Keratinocyte (primary cell): ENCODE results near the gene PNPLA2. TPM values are rescaled to one million over a fixed set of nuclear protein-coding genes. Genes with fewer than 3 reads are reported as not detected.

ENCODE experiments used
- DNase-seq: peaks from one replicate; pipeline ENCODE4 v3.0.0-alpha.2; 2011; ENCODE audit warnings: low read depth, missing footprints, low spot score
- FAIRE-seq: peaks from 2 replicates; lab custom pipeline; 2011; peaks lifted over from hg19 to GRCh38; lab: Jason Lieb, UNC
- H2AFZ ChIP-seq: 2 replicates; pipeline ENCODE4 v1.6.0; 2012; ENCODE audit warnings: low read length, control low read depth, inconsistent platforms; ENCODE audit not compliant: control insufficient read depth
- H3K27ac ChIP-seq: 2 replicates; pipeline ENCODE4 v1.5.1; 2011; ENCODE audit warnings: low read length; ENCODE audit not compliant: control insufficient read depth, insufficient read depth
- H3K27me3 ChIP-seq: 3 replicates; pipeline ENCODE4 v1.6.0; 2011; ENCODE audit warnings: low read length; ENCODE audit not compliant: control insufficient read depth, insufficient read depth; ENCODE audit errors: extremely low read depth
- H3K36me3 ChIP-seq, 2 experiments: 2 replicates in 1 of 2; 3 replicates in 1 of 2; pipeline ENCODE4 v1.5.1; 2011; ENCODE audit warnings: low read length in 2 of 2, mild to moderate bottlenecking in 1 of 2; ENCODE audit not compliant: control insufficient read depth in 2 of 2, insufficient read depth in 2 of 2; ENCODE audit errors: extremely low read depth in 1 of 2
- H3K4me1 ChIP-seq: 3 replicates; pipeline ENCODE4 v1.5.1; 2011; ENCODE audit warnings: low read length; ENCODE audit not compliant: control insufficient read depth, insufficient read depth; ENCODE audit errors: extremely low read depth
- H3K4me2 ChIP-seq: 3 replicates; pipeline ENCODE4 v1.6.0; 2011; ENCODE audit warnings: low read depth, low read length; ENCODE audit not compliant: control insufficient read depth, insufficient read depth; ENCODE audit errors: extremely low read depth
- H3K4me3 ChIP-seq, 3 experiments: fragments of 200-600 bp in 1 of 3; sonication (generic) in 1 of 3; 2 replicates in 2 of 3; 3 replicates in 1 of 3; pipeline ENCODE4 v1.5.1; 2011 to 2016; ENCODE audit warnings: low read length in 3 of 3, mild to moderate bottlenecking in 3 of 3, control low read depth in 2 of 3, inconsistent platforms in 1 of 3, low read depth in 1 of 3, mixed read lengths in 1 of 3, mixed run types in 1 of 3, moderate library complexity in 1 of 3; ENCODE audit not compliant: control insufficient read depth in 2 of 3, insufficient read depth in 2 of 3; ENCODE audit errors: extremely low read depth in 1 of 3
- H3K79me2 ChIP-seq: 2 replicates; pipeline ENCODE4 v1.6.0; 2012; ENCODE audit warnings: low read length; ENCODE audit not compliant: control insufficient read depth, insufficient read depth
- H3K9ac ChIP-seq: 3 replicates; pipeline ENCODE4 v1.6.0; 2011; ENCODE audit warnings: low read length; ENCODE audit not compliant: control insufficient read depth, insufficient read depth; ENCODE audit errors: extremely low read depth
- H3K9me1 ChIP-seq: 3 replicates; pipeline ENCODE4 v1.6.0; 2011; ENCODE audit warnings: low read length; ENCODE audit not compliant: control insufficient read depth, insufficient read depth; ENCODE audit errors: extremely low read depth
- H3K9me3 ChIP-seq: 2 replicates; pipeline ENCODE4 v1.5.1; 2012; ENCODE audit warnings: low read depth, low read length; ENCODE audit not compliant: control insufficient read depth
- H4K20me1 ChIP-seq: 3 replicates; pipeline ENCODE4 v1.6.0; 2011; ENCODE audit warnings: low read length; ENCODE audit not compliant: control insufficient read depth, insufficient read depth; ENCODE audit errors: extremely low read depth
- CTCF ChIP-seq, 3 experiments: IDR thresholded peaks in 1 of 3; conservative IDR thresholded peaks in 1 of 3; optimal IDR thresholded peaks in 1 of 3; 2 replicates in 2 of 3; 3 replicates in 1 of 3; pipeline versions ENCODE3 to v1.5.1; 2011; ENCODE audit warnings: low read length in 3 of 3, mild to moderate bottlenecking in 3 of 3, moderate library complexity in 2 of 3, control low read depth in 1 of 3, inconsistent platforms in 1 of 3; ENCODE audit not compliant: insufficient read depth in 2 of 3; ENCODE audit errors: extremely low read depth in 1 of 3
- EZH2 ChIP-seq: IDR thresholded peaks from one replicate; pipeline ENCODE4 v1.6.1; 2012; ENCODE audit warnings: inconsistent platforms, mild to moderate bottlenecking, low read length, moderate library complexity
- dilution Hi-C: fragments of 300-500 bp; cut with MboI; formaldehyde crosslinking; loops from one replicate; pipeline ENCODE4 v1.7.0; 2020; ENCODE audit warnings: low sequenced_read_pairs; ENCODE audit not compliant: extremely low pct_ligation_motif_present
- polyA plus RNA-seq, 5 experiments: library from polyadenylated mRNA; depleted of rRNA in 3 of 5; stranded (reverse) in 3 of 5; stranded (forward) in 1 of 5; unstranded in 1 of 5; fragments of >200 nt; gene quantifications; 1 replicate in 1 of 5; 2 replicates in 3 of 5; 3 replicates in 1 of 5; pipeline versions ENCODE4 v1.2.1 to v1.2.3, GENCODE V29; 2011 to 2012; ENCODE audit warnings: missing spikeins in 2 of 5, low read depth in 1 of 5, low replicate concordance in 1 of 5

PNPLA2 gene
- polyA plus RNA-seq, 1 donor (not counting 4 experiments of a cell fraction or from before 2014, with no cell fraction given): 5.3 TPM

- peaks cover 15% of the 10 kb centered on the region for H3K79me2 ChIP-seq
- H3K27ac ChIP-seq: no peak overlapping the region
- H3K36me3 ChIP-seq: peaks cover 0 to 4% of the 10 kb centered on the region in 2 experiments
- H3K4me1 ChIP-seq: peaks cover 42% of the 10 kb centered on the region
- dilution Hi-C loops: no loop called here
- TF ChIP-seq CTCF (optimal IDR thresholded peaks at IDR 0.05 in 1 of 3, IDR thresholded peaks at IDR 0.05 in 1 of 3, conservative IDR thresholded peaks at IDR 0.05 in 1 of 3; ENCODE audit: extremely low read depth in 1 of 3, insufficient read depth in 2 of 3, low read length in 3 of 3) (no peak), EZH2 (no peak)
- no peaks in the 10 kb centered on the region for H3K9me1 ChIP-seq
- peaks cover 50% of the 10 kb centered on the region for H3K27me3 ChIP-seq
- peak overlapping the region; percentile 49 for H2AFZ ChIP-seq
- peak overlapping the region; percentile 76 for H3K4me2 ChIP-seq
- no peak for FAIRE-seq
- H4K20me1 ChIP-seq: no peaks in the 10 kb centered on the region
- peak overlapping the region; percentile 1 to 53 (median 42) for H3K4me3 ChIP-seq
- DNase-seq: no peak
- H3K9me3 ChIP-seq: no peaks in the 10 kb centered on the region
- no peak overlapping the region for H3K9ac ChIP-seq
Observed at GRCh38 chr11:829847-830294, 11.2 kb downstream of the PNPLA2 start.

- peaks cover 0 to under 1% of the 10 kb centered on the region in 2 experiments for H3K36me3 ChIP-seq
- H3K9me1 ChIP-seq: no peaks in the 10 kb centered on the region
- no peak overlapping the region for H3K27ac ChIP-seq
- H3K4me1 ChIP-seq: peaks cover 47% of the 10 kb centered on the region
- H3K9me3 ChIP-seq: no peaks in the 10 kb centered on the region
- TF ChIP-seq CTCF (optimal IDR thresholded peaks at IDR 0.05 in 1 of 3, IDR thresholded peaks at IDR 0.05 in 1 of 3, conservative IDR thresholded peaks at IDR 0.05 in 1 of 3; ENCODE audit: extremely low read depth in 1 of 3, insufficient read depth in 2 of 3, low read length in 3 of 3) (no peak), EZH2 (peak; percentile 18)
- H3K27me3 ChIP-seq: peaks cover 50% of the 10 kb centered on the region
- FAIRE-seq (no peak), DNase-seq (no peak)
- H2AFZ ChIP-seq: peak overlapping the region; percentile 49
- H3K79me2 ChIP-seq: peaks cover 19% of the 10 kb centered on the region
- H4K20me1 ChIP-seq: peaks cover 2% of the 10 kb centered on the region
- H3K4me2 ChIP-seq: peak overlapping the region; percentile 76
- H3K9ac ChIP-seq: peak overlapping the region; percentile 4
- H3K4me3 ChIP-seq: peak overlapping the region; percentile 27 to 53 (median 42)
- dilution Hi-C loops: no loop called here
Observed at GRCh38 chr11:830295-831117, 11.8 kb downstream of the PNPLA2 start.
